HuH-7.5 (cell line): ENCODE data around the gene FEZ2.
A peak's percentile ranks its signal among the peaks of the same experiment; 100 is the strongest.
"Not testable (repeated sequence)": the region's sequence is repeated elsewhere in the genome, so short reads cannot be mapped to it uniquely, and the experiment has no call there.

Experiments
- DNase-seq: peaks from one replicate; pipeline ENCODE4 v3.0.0; 2011; ENCODE audit warnings: low spot score

The FEZ2 gene

DNA sequence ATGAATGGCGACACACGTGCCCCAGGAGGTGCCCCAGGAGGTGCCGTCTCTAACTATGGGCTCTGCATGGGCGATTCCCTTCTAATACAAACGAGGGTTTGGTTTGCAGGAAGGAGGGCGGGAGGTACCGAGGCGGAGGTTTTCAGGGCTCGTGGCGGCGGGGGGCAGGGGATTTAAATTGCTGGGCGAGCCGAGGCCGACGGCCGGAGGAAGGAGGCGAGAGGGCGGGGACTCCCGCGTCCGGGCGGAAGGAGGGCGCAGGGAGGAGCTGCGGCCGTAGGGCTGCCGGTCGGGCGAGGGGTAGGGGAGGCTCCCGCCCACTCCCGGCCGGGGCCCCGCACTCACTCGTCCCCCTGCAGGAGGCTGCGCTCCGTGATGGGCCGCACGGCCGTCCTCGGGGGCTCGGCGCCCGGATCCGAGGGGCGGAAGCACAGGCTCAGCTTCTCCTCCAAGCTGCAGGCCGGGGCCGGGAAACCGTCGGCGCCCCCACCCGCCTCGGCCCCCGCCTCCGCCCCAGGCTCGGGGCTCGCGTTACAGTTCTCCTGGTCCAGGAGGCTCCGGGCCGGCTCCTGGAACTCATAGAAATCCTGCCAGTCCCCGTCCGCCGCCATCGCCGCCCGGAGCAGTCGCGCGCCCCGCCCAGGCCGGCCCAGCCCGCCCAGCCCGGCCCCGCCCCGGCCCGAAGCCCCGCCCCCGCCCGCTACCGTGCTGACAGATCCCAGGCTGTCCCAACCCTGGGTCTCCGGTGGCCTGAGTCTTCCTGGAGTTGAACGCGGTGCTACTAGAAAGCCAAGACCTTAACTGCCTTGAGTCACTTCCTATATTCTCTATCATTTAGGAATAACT, at the start of gene FEZ2:
FEZ2 (minus strand) TSS at position 637 of the 846 bp plus-strand sequence; CDS start at position 611, 26 bp downstream.
- DNase-seq, result peak; percentile 67

GRCh38 chr2:36634981-36635597, 37.1 kb upstream of the FEZ2 start:
- DNase-seq, result no peak

- no peak for DNase-seq
Observed at GRCh38 chr2:36633470-36634092, 35.6 kb upstream of the FEZ2 start.

DNA sequence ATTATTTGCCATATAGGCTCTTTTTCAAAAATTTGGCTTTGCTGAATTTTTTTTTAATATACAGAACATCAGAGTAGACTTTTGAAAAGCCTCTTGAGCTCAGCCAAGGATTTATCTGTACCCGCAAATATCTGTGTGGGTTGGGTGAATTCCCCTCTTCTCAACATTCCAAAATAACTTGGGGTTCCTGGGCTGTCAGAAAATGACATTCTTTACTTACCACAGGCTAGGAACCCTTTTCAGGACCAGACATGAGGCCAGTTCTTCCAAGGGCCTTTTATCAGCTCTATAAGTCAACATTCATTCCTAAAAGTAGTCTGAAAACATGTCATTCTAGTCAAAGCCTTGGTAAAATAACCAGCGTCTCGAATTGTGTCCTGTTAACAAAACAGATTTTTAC, 28.8 kb upstream of the FEZ2 start:
- no peak for DNase-seq

GRCh38 chr2:36626071-36626470, 28.1 kb upstream of the FEZ2 start:
- no peak for DNase-seq

DNA sequence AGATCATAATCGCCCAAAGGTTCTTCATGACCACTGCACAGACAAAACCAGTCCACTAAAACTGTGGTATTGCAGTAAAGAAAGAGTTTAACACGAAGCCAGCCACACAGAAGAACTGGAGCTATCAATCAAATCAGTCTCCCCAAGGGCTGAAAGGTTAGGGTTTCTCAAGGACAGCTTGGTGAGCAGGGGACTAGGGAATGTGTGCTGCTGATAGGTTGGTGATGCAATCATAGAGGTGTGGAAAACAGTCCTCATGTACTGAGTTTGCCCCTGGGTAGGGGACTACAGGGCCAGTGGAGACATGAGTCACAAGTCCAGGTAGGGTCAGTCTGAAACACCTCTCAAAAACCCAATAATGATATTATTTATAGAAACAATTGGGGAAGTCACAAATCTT, 27.3 kb upstream of the FEZ2 start:
- no peak for DNase-seq

- DNase-seq, result no peak
Observed at GRCh38 chr2:36620321-36620720, 22.4 kb upstream of the FEZ2 start.

- DNase-seq, result peak; percentile 17
Observed at GRCh38 chr2:36618381-36618780, 20.4 kb upstream of the FEZ2 start.

DNA sequence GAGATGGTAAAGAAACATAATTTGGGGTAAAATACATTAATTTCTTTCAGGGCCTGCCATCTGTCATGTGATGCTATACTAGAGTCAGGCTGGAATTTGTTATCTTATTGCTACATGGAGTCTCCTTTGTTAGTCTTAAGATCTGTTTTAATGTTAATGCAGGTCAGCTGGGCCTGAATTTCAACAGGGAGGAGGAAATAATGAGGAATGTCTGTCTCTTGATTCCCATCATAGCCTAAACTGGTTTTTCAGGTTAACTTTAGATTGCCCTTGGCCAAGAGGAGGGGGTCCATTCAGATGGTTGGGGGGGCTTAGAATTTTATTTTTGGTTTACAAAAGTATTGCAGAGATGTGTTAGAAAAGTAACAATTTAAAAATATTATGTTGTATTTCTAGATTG, 19.0 kb upstream of the FEZ2 start:
- DNase-seq, result no peak

DNA sequence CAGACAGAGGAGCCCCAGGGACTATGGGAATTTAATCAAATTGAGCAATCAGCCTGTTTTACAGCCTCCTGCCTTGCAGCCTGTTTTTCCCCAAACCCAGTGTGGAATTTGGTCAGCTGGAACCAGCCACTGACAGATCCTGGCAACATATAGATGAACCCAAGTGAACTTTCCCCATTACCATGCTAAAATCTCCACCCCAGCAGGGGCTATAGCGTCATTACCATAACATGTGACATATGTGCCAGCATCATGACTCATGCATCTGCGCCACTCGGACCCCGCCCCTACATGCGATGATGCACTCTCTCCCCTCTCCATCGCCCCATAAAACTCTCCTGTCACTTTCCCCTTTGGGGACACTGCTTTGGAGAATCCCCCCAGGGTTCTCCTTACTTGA, 17.3 kb upstream of the FEZ2 start:
- DNase-seq, result no peak

- no peak for DNase-seq
Observed at GRCh38 chr2:36613801-36614200, 15.8 kb upstream of the FEZ2 start.

DNA sequence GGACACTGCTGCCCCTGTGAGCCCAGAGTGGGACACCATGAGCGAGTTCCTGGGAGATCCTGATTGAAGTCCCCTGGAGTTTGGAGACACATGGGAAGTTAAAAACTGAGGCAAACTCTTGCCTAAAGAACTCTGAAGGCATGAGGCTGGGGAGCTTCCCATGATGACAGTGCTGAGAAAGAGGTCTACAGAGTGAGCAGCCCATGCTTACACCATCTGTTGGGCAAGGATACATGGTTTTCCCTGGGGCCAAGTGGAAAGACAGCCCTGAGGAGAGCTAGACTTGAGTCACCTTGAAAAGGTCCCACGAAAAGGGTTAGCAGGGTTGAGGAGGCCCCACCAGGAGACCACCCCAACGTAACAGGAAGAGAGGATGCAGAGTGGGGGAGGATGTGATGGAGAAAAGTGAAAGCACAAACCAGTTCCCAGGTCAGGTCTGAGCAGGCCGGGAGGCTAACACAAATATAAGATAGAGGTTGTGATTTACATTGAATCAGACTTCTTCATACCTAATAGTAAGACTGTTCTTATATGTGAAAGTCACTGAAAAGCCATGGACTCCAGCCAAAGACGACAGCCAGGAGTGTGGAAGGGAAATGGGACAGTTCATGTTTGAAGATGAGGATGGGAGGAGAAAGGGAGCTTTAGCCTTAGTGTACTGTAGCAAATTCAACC, 13.5 kb upstream of the FEZ2 start:
- DNase-seq, result no peak

GRCh38 chr2:36609507-36609906, 11.5 kb upstream of the FEZ2 start:
- DNase-seq, result no peak

DNA sequence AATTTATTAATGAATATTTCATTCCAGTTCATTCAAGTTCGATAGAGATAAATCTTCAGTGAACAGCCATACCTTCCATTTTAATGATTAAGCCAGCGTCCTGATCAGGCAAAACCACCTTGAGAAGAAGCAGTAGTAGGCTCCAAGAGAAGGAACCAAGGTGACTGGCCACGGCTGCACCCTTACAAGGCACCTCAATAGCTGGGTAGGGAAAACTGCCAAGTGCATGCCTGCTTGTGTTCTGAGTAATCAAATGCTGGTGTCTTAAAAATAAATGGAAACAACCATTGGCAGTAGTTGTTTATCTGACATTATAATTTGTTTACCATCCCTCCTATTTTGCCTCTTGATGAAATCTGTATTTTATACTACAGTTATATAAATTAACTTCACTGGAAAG, 10.0 kb upstream of the FEZ2 start:
- DNase-seq, result no peak

GRCh38 chr2:36606925-36607324, 9.0 kb upstream of the FEZ2 start:
- no peak for DNase-seq

- no peak for DNase-seq
Observed at GRCh38 chr2:36605273-36605672, 7.3 kb upstream of the FEZ2 start.

DNA sequence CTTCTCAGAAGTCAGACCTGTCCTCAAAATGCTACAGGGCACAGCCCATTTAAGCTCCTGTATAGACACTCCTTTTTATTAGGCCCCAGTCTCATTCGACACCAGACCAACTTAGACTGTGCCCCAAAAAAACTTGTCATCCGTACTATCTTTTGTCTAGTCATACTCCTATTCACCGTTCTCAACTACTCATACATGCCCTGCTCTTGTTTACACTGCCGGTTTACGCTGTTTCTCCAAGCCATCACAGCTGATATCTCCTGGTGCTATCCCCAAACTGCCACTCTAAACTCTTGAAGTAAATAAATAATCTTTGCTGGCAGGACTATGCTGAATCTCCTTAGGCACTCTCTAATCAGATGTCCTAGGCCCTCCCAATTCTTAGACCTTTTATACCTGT, 5.7 kb upstream of the FEZ2 start:
- DNase-seq, result not testable (repeated sequence)

- no peak for DNase-seq
Observed at GRCh38 chr2:36597003-36597531, 901 bp downstream of the FEZ2 start.

DNA sequence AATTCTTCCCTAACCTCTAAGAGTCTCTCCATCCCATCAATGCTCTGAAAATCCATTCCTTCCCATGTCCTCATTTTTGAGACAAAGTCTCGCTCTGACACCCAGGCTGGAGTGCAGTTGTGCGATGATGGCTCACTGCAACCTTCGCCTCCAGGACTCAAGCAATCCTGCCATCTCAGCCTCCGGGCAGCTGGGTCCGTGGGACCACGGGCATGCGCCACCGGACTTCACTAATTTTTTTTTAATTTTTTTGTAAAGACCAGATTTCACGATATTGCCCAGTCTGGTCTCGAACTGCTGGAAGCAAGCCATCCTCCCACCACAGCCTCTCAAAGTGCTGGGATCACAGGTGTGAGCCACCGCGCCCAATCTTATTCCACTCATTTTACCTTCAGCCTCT, 1.6 kb downstream of the FEZ2 start:
- DNase-seq, result no peak

DNA sequence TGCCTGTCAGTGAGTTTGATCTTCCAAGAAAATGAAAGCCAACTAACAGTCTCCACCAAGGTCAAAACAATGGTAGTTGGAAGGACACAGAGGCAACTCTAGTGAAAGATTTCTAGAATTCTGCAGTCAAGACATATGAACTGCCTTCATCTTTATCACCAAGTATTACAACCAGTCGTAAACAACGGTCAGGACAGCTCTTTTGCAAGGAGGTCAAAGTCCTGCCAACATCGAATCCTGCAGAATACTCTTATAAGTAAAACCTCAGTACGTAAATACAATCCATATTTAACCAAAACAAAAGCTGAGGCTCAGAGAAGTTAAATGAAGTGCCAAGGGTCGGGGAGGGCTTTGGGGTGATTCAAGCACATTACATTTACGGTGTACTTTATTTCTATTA, 3.1 kb downstream of the FEZ2 start:
- DNase-seq, result no peak

DNA sequence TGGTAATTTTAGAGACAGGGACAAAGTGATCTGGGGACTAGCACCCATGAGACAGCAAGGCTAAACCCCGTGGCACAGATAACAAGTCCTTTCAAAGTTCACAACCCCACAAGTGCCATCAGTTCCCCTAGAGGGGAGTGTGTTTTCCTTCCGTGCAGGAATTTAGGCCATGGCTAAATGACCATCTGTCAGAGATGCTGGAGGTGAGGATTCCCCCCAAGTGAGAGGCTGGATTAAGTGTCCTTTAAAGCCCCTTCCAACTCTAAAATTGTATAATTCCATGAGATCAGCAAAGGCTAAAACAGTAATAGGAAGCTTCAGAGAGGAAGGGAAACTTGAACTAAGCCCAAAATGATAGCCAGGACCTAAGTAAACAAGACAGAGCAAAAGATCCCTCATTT, 8.7 kb downstream of the FEZ2 start:
- no peak for DNase-seq

- no peak for DNase-seq
Observed at GRCh38 chr2:36587556-36587955, 10.4 kb downstream of the FEZ2 start.
